NCI-H2196 (cell line): ENCODE measurements around the gene ANKRD13C.

Source experiments
- DNase-seq: peaks from one replicate; lab custom pipeline; 2025; ENCODE audit not compliant: unreplicated experiment; lab: John Stamatoyannopoulos, UW

Gene ANKRD13C

GRCh38 chr1:70299472-70299871 is 55.0 kb downstream of the ANKRD13C start:
- DNase-seq = no peak

- DNase-seq = no peak
Measured at GRCh38 chr1:70295749-70296148, 58.8 kb downstream of the ANKRD13C start.

DNA sequence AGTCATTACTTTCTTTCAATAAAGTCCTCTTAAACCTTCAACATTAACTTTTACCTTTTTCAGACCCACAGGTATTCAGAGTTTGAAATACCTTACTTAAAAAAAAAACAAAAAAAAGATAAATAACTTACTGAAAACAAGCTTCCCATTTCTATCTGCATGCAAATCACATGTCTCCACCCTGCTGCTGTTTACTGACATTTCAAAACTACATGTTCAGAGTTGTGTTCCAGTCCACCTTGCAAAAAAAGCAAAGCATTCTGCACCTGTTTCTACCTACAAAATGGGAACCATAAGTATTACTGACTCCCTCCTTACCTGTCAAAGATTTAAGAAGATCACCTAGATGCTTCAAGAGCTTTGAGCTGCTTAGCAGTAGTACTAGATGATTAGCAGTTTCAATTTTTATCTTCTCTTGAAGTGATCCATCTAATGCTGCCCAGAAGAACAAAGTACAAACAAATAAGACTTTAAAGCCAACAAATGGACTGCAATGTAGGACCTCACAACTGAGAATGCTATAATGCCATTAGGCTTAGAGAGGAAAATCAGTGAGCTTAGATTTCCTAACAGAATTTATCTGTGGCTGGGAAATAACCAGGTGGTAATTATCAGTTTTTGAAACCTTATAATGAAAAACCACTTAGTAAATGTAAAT is 61.2 kb downstream of the ANKRD13C start:
- no peak for DNase-seq

- no peak for DNase-seq
Measured at GRCh38 chr1:70290218-70290617, 64.3 kb downstream of the ANKRD13C start.

DNA sequence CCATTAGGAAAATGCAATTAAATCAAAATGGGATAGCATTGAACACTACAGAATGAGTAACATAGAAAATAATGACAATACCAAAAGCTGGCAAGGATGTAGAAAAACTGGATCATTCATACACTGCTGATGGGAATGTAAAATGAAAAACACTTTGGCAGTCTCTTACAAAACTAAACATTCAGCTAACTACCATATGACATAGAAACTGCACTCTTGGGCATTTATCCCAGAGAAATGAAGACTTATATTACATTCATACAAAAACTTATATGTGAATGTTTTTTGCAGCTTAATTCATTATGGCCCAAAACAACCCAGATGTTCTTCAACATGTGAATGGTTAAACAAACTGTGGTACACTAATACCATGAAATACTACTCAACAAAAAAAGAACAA is 66.4 kb downstream of the ANKRD13C start:
- no peak for DNase-seq

GRCh38 chr1:70286453-70286852 is 68.1 kb downstream of the ANKRD13C start:
- DNase-seq = no peak

DNA sequence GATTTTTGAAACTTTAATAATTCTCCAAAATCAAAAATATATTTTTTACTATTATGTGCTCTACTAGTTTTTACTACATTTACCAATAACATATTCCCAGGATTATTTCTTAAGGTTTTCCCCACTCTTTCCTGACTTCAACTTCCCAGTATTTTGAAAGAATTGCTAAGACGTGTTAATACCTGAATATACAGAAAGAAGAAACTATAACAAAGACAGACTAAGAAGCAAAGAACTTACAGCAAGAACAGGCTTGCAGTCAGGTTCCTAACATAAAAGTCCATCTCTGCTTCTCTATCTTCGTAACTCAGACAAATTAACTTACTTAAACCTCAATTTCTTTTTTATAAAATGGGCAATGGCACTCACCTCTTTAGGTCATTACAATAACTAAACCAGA is 70.2 kb downstream of the ANKRD13C start:
- no peak for DNase-seq

- DNase-seq = no peak
Measured at GRCh38 chr1:70278710-70279109, 75.8 kb downstream of the ANKRD13C start.

DNA sequence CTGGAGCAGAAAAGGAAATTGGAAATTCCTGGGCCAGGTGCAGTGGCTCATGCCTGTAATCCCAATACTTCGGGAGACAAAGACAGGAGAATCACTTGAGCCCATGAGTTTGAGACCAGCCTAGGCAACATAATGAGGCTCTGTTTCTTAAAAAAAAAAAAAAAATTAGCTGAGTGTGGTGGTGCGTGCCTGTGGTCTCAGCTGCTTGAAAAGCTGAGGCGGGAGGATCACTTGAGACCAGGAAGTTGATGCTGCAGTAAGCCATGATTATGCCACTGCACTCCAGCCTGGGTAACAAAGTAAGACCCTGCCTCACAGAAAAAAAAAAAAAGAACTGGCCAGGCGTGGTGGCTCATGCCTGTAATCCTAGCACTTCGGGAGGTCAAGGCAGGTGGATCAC is 76.6 kb downstream of the ANKRD13C start:
- DNase-seq = no peak

- no peak for DNase-seq
Measured at GRCh38 chr1:70265946-70266345, 88.6 kb downstream of the ANKRD13C start.

DNA sequence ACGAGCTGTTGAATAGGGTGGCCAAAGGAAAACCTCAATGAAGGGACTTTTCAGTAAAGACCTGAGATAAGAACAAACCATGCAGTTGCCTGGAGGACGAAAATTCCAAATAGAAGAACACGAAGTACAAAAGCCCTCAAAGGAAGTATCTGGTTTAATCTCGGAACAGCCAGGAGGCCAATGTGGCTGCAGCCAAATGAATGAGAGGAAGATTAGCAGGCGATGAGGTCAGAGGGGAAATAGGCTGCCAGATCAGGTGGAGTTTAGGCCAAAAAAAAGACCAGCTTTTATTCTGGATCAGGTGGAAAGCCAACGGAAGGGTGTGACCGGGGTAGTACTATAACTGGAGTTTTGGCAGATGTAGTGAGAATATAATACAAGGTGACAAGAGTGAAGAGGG is 89.7 kb downstream of the ANKRD13C start:
- DNase-seq = no peak

GRCh38 chr1:70256664-70257063 is 97.9 kb downstream of the ANKRD13C start:
- DNase-seq = no peak

GRCh38 chr1:70248729-70249128 is 105.8 kb downstream of the ANKRD13C start:
- DNase-seq = no peak

DNA sequence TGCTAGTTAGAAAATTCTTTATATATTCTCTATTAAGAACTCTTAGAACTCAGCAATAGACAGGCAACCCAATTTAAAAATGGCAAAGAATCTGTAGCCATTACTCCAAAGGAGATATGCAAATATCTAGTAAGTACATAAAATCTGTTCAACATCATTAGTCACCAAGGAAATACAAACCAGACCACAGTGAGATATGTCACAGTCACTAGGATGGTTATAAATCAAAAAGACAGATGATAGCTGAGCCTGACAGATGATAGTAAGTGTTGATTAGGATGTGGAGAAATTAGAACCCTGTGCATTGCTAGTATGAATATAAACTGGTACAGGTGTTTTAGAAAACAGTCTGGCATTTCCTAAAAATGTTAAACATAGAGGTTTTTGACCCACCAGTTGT is 106.8 kb downstream of the ANKRD13C start:
- no peak for DNase-seq

- DNase-seq = no peak
Measured at GRCh38 chr1:70247122-70247521, 107.4 kb downstream of the ANKRD13C start.

- no peak for DNase-seq
Measured at GRCh38 chr1:70239940-70240339, 114.6 kb downstream of the ANKRD13C start.

DNA sequence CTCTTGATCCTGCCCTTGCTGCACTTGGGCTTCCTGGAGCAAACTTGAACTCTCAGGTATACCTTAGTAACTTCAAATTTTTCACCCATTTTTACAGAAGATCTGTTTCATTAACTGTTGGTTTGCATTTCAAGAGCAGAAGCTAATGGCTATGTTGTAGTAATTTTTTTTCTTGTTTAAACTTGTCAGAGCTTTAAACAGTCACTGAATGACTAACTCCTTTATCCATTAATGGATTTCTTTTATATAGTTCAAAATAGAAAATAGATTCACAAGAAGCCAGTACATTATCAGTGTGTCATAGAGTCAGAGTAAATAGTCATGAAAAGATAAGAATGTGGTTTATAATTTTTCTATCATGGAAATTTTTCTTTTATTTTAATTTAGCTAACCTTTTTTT is 119.8 kb downstream of the ANKRD13C start:
- no peak for DNase-seq

- DNase-seq = no peak
Measured at GRCh38 chr1:70231475-70231874, 123.0 kb downstream of the ANKRD13C start.

- no peak for DNase-seq
Measured at GRCh38 chr1:70228670-70229069, 125.9 kb downstream of the ANKRD13C start.

- no peak for DNase-seq
Measured at GRCh38 chr1:70227439-70227838, 127.1 kb downstream of the ANKRD13C start.

GRCh38 chr1:70224954-70225353 is 129.6 kb downstream of the ANKRD13C start:
- no peak for DNase-seq

DNA sequence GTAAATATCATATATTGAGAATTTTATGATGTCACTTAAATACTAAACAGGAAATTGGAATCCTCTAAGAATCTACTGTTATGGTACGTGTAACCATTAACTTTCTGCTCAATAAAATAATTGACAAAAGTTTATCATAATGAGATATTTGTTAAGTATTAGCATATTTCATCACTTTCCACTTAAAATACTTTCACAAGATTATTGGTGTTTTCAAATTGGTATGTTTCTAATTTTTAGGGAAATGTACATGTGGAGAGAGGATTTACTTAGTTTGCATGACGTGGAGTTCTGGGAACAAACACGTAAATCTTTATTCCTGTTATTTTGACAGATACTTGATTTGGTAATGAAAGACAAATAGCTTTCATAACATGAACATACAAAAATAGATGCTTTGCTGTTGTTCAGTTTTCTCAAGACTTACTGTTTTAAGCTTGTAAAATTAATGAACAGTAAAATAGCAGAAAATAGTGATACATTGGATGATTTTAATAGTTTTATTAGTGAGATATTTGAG is 131.7 kb downstream of the ANKRD13C start:
- DNase-seq = no peak
